ENCODE data around the gene FBLIM1.

Gene FBLIM1, protein sequence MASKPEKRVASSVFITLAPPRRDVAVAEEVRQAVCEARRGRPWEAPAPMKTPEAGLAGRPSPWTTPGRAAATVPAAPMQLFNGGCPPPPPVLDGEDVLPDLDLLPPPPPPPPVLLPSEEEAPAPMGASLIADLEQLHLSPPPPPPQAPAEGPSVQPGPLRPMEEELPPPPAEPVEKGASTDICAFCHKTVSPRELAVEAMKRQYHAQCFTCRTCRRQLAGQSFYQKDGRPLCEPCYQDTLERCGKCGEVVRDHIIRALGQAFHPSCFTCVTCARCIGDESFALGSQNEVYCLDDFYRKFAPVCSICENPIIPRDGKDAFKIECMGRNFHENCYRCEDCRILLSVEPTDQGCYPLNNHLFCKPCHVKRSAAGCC

DNA sequence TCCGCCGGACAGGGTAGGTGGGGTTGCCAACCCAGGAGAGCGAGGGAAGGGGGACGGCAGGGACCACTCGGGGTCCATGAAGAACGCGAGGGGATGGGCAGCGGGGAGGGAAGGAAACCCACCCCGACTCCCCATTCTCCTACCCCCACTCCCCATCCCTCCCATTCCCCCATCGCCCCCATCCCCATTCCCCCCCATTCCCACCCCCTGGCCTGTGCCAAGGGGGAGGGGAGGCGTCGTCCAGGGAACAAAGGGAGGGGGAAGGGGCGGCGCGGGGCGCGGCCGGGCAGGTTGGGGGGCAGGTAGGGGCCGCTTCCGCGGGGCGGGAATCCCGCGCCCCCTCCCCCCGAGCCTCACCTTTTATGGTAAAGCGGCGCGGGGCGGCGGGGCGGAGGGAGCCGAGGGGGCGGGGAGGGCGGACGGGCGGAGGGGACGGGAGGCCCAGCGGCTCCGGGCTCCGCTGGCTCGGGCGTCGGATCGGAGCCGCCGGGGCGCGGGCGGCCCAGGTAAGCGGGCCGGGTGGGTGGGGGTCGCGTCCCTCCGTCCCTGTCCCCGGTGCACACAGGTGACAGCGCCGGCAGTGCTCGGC is at the start of gene FBLIM1:
TSS of gene FBLIM1 (plus strand) at position 453 of the 589 bp plus-strand sequence. CDS start 6,189 bp downstream, outside the sequence.
- Histone ChIP-seq H3K4me1 (ENCODE audit: control insufficient read depth, insufficient read depth, low read length) (peaks cover 23% of the 10 kb centered on the region), H3K27me3 (ENCODE audit: control insufficient read depth, insufficient read depth, low read length) (no peaks in the 10 kb centered on the region), H3K9ac (ENCODE audit: low read depth, low read length) (peak within 1 kb of the TSS; percentile 83), H3K4me3 (ENCODE audit: low read depth, low read length) (peak within 1 kb of the TSS; percentile 73), H3K36me3 (ENCODE audit: control insufficient read depth, insufficient read depth, low read length) (no peaks in the 10 kb centered on the region), H3K9me3 (ENCODE audit: control insufficient read depth, insufficient read depth, low read length) (no peaks in the 10 kb centered on the region)

DNA sequence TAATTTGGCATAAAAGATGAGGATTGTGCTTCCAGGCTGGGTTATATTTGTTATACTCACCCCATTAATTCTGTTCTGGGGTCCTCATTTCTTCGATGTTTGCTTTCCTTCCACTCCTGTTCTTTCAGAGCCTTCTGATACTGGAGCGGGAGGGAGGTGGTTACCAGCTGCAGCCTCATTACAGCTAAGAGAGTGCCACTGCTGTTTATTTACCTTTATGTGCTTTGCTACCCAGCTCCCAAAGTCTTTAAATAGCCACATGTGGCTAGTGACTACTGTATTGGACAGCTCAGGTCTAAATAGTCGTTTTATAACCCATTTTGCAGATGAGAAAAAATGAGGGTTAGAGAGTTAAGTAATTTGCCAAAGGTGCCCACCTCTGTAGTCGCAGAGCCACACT is 49.4 kb upstream of the FBLIM1 start:
- H3K9ac ChIP-seq (ENCODE audit: low read depth, low read length), result no peak overlapping the region
- H3K27me3 ChIP-seq (ENCODE audit: control insufficient read depth, insufficient read depth, low read length), result no peaks in the 10 kb centered on the region
- no peak overlapping the region for H3K4me3 ChIP-seq (ENCODE audit: low read depth, low read length)
- no peaks in the 10 kb centered on the region for H3K4me1 ChIP-seq (ENCODE audit: control insufficient read depth, insufficient read depth, low read length)
- H3K9me3 ChIP-seq (ENCODE audit: control insufficient read depth, insufficient read depth, low read length), result no peaks in the 10 kb centered on the region
- no peaks in the 10 kb centered on the region for H3K36me3 ChIP-seq (ENCODE audit: control insufficient read depth, insufficient read depth, low read length)

DNA sequence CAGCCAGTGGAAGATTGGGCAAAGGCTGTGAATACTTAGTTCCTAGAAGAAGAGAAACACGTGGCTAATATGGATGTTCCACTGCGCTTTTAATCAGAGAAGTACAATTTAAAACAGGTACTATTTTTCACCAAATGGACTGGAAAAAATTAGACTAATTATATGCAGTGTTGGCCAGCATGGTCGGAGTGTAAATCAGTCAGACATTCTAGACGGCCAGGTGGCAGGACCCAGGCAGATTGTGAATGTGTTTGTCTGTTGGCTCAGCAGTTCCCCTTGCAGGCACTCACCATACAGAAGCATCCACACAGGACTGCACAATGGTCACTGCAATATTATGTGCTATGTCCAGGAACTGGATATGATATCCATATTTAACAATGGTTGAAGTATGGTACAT is 46.4 kb upstream of the FBLIM1 start:
- no peaks in the 10 kb centered on the region for H3K27me3 ChIP-seq (ENCODE audit: control insufficient read depth, insufficient read depth, low read length)
- H3K4me1 ChIP-seq (ENCODE audit: control insufficient read depth, insufficient read depth, low read length), result no peaks in the 10 kb centered on the region
- no peak overlapping the region for H3K9ac ChIP-seq (ENCODE audit: low read depth, low read length)
- H3K9me3 ChIP-seq (ENCODE audit: control insufficient read depth, insufficient read depth, low read length), result no peaks in the 10 kb centered on the region
- H3K36me3 ChIP-seq (ENCODE audit: control insufficient read depth, insufficient read depth, low read length), result peaks cover 9% of the 10 kb centered on the region
- H3K4me3 ChIP-seq (ENCODE audit: low read depth, low read length), result no peak overlapping the region

DNA sequence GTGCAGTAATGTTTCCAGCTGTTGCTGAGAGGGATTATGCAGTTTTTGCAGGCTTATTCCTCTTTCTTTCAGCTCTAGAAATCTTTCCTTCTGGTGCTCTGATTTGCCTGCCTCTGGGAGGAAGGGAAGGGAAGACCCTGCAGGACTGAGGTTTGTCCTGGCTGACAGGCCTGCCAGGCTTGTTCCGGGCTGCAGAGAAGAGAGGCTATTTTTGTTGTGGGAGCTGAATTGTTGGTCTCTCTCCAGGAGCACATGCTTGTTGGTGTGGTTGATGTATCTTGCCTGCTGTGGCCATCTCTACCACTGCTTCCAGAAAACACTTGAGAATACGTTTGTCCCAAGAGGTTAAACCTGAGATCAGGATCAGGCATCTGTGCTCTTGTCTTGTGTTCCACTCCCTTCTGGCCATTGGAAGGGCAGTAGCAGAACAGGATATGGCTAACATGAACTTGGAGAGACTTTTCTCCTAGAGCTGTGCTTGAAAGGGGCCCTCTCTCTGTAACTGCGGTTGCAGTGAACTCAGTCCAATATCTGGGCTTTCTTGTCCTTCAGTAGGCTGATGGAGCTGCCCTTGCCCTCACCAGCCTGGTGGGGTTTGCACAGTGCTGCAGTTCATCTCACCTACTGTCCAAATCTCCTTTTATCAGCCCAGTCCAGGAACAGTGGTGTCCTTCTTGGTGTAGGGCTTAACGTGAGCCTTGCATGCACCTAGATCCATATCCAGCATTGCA is 44.0 kb upstream of the FBLIM1 start:
- Histone ChIP-seq H3K9ac (ENCODE audit: low read depth, low read length) (no peak overlapping the region), H3K27me3 (ENCODE audit: control insufficient read depth, insufficient read depth, low read length) (no peaks in the 10 kb centered on the region), H3K36me3 (ENCODE audit: control insufficient read depth, insufficient read depth, low read length) (peaks cover 23% of the 10 kb centered on the region)

DNA sequence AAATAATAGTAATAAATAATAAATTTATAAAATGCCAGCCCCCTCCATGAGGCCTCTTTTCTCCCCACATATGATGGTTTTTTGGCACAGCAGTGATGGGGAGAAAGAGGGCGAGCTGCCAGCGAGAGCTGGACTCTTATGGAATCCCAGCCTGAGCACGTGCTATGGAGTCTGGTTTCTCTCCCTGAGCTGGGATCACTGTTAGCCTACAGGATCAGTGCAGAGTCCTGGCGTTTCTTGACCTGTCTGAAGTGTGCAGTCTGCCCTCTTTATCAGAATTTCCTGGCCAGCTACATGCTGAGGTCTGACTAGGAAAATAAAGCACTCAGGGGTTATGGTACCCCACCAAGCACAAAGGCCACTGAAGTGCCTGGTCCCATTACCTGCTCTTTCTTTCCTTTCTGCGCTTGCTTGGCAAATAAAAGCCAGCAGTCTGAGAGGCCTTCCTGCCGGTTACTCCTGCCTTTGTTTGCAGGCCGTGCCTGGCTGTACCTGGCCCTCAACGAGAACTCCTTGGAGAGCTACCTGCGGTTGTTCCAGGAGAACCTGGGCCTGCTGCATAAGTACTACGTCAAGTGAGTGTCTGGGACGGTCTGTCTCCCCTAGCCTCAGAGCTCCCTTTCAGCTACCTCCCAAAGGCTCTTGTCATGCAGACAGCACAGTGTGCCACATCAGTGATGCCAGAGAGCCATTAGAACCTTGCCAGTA is 41.0 kb upstream of the FBLIM1 start:
- H3K9ac ChIP-seq (ENCODE audit: low read depth, low read length), result no peak overlapping the region
- no peaks in the 10 kb centered on the region for H3K27me3 ChIP-seq (ENCODE audit: control insufficient read depth, insufficient read depth, low read length)
- H3K9me3 ChIP-seq (ENCODE audit: control insufficient read depth, insufficient read depth, low read length), result no peaks in the 10 kb centered on the region
- no peaks in the 10 kb centered on the region for H3K4me1 ChIP-seq (ENCODE audit: control insufficient read depth, insufficient read depth, low read length)
- no peak overlapping the region for H3K4me3 ChIP-seq (ENCODE audit: low read depth, low read length)
- H3K36me3 ChIP-seq (ENCODE audit: control insufficient read depth, insufficient read depth, low read length), result peaks cover 26% of the 10 kb centered on the region

More for the DNA sequence above, 44.0 kb upstream of the FBLIM1 start:
- H3K9me3 ChIP-seq (ENCODE audit: control insufficient read depth, insufficient read depth, low read length), result no peaks in the 10 kb centered on the region
- no peaks in the 10 kb centered on the region for H3K4me1 ChIP-seq (ENCODE audit: control insufficient read depth, insufficient read depth, low read length)
- no peak overlapping the region for H3K4me3 ChIP-seq (ENCODE audit: low read depth, low read length)

DNA sequence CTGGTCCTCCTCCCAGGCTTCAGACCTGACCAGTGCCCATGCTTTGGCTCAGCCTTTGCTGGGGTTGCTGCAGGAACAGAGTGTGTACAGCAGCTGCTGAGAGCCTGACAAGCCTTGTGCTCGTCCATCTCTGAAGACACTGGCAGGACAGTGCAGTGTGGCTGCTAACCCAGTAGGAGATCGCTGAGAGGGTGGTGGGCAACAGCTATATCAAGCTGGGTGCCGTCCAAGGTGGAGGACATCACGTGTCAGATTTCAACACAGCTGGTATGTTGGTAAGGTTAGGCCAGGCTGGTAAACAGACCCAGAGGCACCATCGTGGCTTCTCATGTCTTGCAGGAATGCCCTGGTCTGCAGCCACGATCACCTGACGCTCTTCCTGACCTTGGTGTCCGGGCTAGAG is 40.4 kb upstream of the FBLIM1 start:
- H3K27me3 ChIP-seq (ENCODE audit: control insufficient read depth, insufficient read depth, low read length), result no peaks in the 10 kb centered on the region
- H3K9ac ChIP-seq (ENCODE audit: low read depth, low read length), result no peak overlapping the region
- peaks cover 26% of the 10 kb centered on the region for H3K36me3 ChIP-seq (ENCODE audit: control insufficient read depth, insufficient read depth, low read length)
- no peaks in the 10 kb centered on the region for H3K9me3 ChIP-seq (ENCODE audit: control insufficient read depth, insufficient read depth, low read length)
- no peaks in the 10 kb centered on the region for H3K4me1 ChIP-seq (ENCODE audit: control insufficient read depth, insufficient read depth, low read length)
- H3K4me3 ChIP-seq (ENCODE audit: low read depth, low read length), result no peak overlapping the region

DNA sequence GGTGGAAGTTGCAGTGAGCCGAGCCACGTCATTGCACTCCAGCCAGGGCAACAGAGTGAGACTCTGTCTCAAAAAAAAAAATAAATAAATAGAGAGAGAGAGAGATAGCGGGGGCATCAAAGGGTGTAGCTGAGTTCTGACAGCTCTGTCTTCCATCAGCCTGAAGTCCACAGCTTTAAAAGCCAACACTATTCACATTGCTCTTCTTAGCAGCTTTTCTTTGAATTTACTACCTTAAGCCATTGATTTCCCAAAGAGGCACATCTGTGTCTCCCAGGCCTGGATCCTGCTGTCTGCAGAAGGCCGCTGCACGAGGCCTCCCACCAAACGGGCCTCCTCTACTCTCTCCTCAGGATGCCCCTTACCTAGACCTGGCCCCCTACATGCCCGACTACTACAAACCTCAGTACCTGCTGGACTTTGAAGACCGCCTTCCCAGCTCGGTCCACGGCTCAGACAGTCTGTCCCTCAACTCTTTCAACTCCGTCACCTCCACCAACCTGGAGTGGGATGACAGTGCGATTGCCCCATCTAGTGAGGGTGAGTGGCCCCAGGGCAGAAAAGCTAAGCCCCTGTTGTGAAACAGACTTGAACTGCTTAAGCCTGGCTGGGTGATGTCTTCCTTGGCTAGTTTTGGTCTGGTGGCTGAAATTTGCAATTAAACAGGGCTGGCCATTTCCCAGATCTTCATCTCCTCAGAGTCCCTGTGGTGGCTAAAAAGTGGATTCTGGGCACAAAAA is 39.0 kb upstream of the FBLIM1 start:
- peaks cover 26% of the 10 kb centered on the region for H3K36me3 ChIP-seq (ENCODE audit: control insufficient read depth, insufficient read depth, low read length)
- H3K9ac ChIP-seq (ENCODE audit: low read depth, low read length), result no peak overlapping the region
- no peaks in the 10 kb centered on the region for H3K27me3 ChIP-seq (ENCODE audit: control insufficient read depth, insufficient read depth, low read length)
- no peaks in the 10 kb centered on the region for H3K9me3 ChIP-seq (ENCODE audit: control insufficient read depth, insufficient read depth, low read length)
- no peaks in the 10 kb centered on the region for H3K4me1 ChIP-seq (ENCODE audit: control insufficient read depth, insufficient read depth, low read length)
- no peak overlapping the region for H3K4me3 ChIP-seq (ENCODE audit: low read depth, low read length)

DNA sequence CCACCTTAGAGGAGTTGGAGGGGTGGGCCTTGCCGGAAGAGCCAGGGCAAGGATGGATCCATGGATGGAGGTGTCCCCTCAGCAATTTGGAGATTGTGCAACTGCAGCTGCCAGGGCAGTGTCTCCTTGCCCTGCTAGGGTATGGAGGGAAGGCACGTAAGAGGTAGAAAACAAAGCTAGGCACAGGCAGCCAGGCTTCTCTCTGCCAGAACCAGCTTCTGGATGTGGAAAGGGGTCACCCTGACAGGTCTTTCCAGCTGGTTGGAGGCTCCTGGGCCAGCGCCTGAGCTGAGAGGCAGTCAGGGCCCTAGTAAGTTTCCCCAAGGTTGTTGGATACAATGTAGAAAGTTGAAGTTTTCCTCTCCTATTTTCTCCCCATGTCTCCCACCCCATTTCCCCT is 37.7 kb upstream of the FBLIM1 start:
- no peaks in the 10 kb centered on the region for H3K4me1 ChIP-seq (ENCODE audit: control insufficient read depth, insufficient read depth, low read length)

DNA sequence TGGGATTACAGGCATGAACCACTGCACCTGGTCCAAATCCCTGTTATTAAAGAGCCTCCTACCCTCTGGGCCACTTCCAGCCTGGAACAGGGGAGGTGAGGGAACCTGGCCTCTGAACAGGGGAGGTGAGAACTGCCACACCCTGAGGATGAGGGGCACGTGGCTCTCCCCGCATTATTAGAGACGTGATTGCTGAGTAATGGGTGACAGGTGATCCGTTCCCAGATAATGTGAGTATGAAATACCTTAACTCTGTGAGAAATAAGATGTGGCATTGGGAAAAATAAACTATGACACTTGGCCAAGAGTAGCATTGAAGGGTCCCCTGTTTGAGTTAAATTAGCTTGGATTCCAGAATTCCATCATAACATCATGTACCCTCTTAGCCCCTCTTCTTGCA is 36.2 kb upstream of the FBLIM1 start:
- H3K36me3 ChIP-seq (ENCODE audit: control insufficient read depth, insufficient read depth, low read length), result peaks cover 38% of the 10 kb centered on the region
- no peak overlapping the region for H3K9ac ChIP-seq (ENCODE audit: low read depth, low read length)
- no peaks in the 10 kb centered on the region for H3K4me1 ChIP-seq (ENCODE audit: control insufficient read depth, insufficient read depth, low read length)
- H3K27me3 ChIP-seq (ENCODE audit: control insufficient read depth, insufficient read depth, low read length), result no peaks in the 10 kb centered on the region
- no peak overlapping the region for H3K4me3 ChIP-seq (ENCODE audit: low read depth, low read length)
- H3K9me3 ChIP-seq (ENCODE audit: control insufficient read depth, insufficient read depth, low read length), result no peaks in the 10 kb centered on the region

More for the DNA sequence above, 37.7 kb upstream of the FBLIM1 start:
- Histone ChIP-seq H3K9ac (ENCODE audit: low read depth, low read length) (no peak overlapping the region), H3K36me3 (ENCODE audit: control insufficient read depth, insufficient read depth, low read length) (peaks cover 34% of the 10 kb centered on the region), H3K4me3 (ENCODE audit: low read depth, low read length) (no peak overlapping the region), H3K9me3 (ENCODE audit: control insufficient read depth, insufficient read depth, low read length) (no peaks in the 10 kb centered on the region), H3K27me3 (ENCODE audit: control insufficient read depth, insufficient read depth, low read length) (no peaks in the 10 kb centered on the region)

DNA sequence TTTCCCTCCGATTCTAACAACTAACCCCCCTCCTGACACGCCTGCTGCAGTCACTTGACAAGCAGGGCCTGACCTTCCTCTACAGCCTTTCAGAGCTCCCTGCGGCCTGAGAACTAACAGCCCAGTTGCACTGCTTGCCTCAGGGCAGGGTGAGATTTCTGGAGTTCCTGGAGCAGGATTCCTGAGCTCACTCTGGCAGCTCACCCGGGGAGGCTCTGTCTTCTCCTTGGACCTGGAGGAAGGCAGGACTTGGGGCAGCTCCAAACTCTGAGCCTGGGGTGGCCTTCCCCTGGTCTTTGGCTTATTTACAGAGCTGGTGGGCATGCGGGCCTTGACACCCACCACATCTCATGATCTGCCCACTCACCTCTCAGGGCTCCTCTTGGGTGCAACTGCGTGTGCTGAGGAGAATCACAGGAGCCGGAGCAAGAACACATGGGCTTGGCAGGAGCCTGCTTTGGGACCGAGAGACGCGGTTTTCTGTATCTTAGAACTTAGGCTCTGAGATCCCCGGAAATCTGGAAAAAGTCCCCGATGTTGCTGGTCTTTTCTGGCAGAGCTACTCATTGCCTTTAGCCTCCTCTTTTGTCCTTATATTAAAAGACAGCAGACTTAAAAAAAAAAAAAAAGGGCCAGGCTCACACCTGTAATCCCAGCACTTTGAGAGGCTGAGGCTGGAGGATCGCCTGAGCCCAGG is 35.6 kb upstream of the FBLIM1 start:
- H3K36me3 ChIP-seq (ENCODE audit: control insufficient read depth, insufficient read depth, low read length), result peaks cover 38% of the 10 kb centered on the region
- no peaks in the 10 kb centered on the region for H3K27me3 ChIP-seq (ENCODE audit: control insufficient read depth, insufficient read depth, low read length)
- H3K4me1 ChIP-seq (ENCODE audit: control insufficient read depth, insufficient read depth, low read length), result no peaks in the 10 kb centered on the region
- H3K9ac ChIP-seq (ENCODE audit: low read depth, low read length), result no peak overlapping the region
- H3K9me3 ChIP-seq (ENCODE audit: control insufficient read depth, insufficient read depth, low read length), result no peaks in the 10 kb centered on the region
- no peak overlapping the region for H3K4me3 ChIP-seq (ENCODE audit: low read depth, low read length)

Measured in iPS-15b (cell line).